ENCODE measurements around the gene NUFIP2. TPM values are rescaled to one million over a fixed set of nuclear protein-coding genes. Genes with fewer than 3 reads are reported as not detected.
"Not testable (repeated sequence)": the region's sequence is repeated elsewhere in the genome, so short reads cannot be mapped to it uniquely, and the experiment has no call there.

NUFIP2 gene
- total RNA-seq, 1 donor from 2014 or later = 51.0 TPM

- H3K36me3 Mint-ChIP-seq (ENCODE audit: unreplicated experiment) = no peaks in the 10 kb centered on the region
- peaks cover 2% of the 10 kb centered on the region for H3K27me3 Mint-ChIP-seq (ENCODE audit: unreplicated experiment)
Measured at GRCh38 chr17:29240477-29240876, 53.5 kb downstream of the NUFIP2 start.

GRCh38 chr17:29238133-29238850 lies 55.7 kb downstream of the NUFIP2 start:
- DNase-seq = no peak
- TF ChIP-seq CTCF (IDR thresholded peaks at IDR 0.05; ENCODE audit: partially characterized antibody, unreplicated experiment) = no peak
- no peaks in the 10 kb centered on the region for H3K4me1 Mint-ChIP-seq (ENCODE audit: low read depth, unreplicated experiment)
- no peak overlapping the region for H3K4me3 Mint-ChIP-seq (ENCODE audit: unreplicated experiment)
- no peaks in the 10 kb centered on the region for H3K36me3 Mint-ChIP-seq (ENCODE audit: unreplicated experiment)
- no peaks in the 10 kb centered on the region for H3K27me3 Mint-ChIP-seq (ENCODE audit: unreplicated experiment)
- no peaks in the 10 kb centered on the region for H3K9me3 Mint-ChIP-seq (ENCODE audit: unreplicated experiment)
- H3K27ac Mint-ChIP-seq (ENCODE audit: unreplicated experiment) = no peak overlapping the region

More at GRCh38 chr17:29240477-29240876, 53.5 kb downstream of the NUFIP2 start:
- H3K9me3 Mint-ChIP-seq (ENCODE audit: unreplicated experiment) = no peaks in the 10 kb centered on the region
- no peak overlapping the region for H3K4me3 Mint-ChIP-seq (ENCODE audit: unreplicated experiment)
- no peaks in the 10 kb centered on the region for H3K4me1 Mint-ChIP-seq (ENCODE audit: low read depth, unreplicated experiment)
- H3K27ac Mint-ChIP-seq (ENCODE audit: unreplicated experiment) = no peak overlapping the region
- TF ChIP-seq CTCF (IDR thresholded peaks at IDR 0.05; ENCODE audit: partially characterized antibody, unreplicated experiment) = no peak
- no peak for DNase-seq

- no peak for DNase-seq
- H3K9me3 Mint-ChIP-seq (ENCODE audit: unreplicated experiment) = no peaks in the 10 kb centered on the region
- no peak for TF ChIP-seq CTCF (IDR thresholded peaks at IDR 0.05; ENCODE audit: partially characterized antibody, unreplicated experiment)
- H3K4me3 Mint-ChIP-seq (ENCODE audit: unreplicated experiment) = no peak overlapping the region
- H3K36me3 Mint-ChIP-seq (ENCODE audit: unreplicated experiment) = no peaks in the 10 kb centered on the region
- no peaks in the 10 kb centered on the region for H3K4me1 Mint-ChIP-seq (ENCODE audit: low read depth, unreplicated experiment)
- H3K27ac Mint-ChIP-seq (ENCODE audit: unreplicated experiment) = no peak overlapping the region
- H3K27me3 Mint-ChIP-seq (ENCODE audit: unreplicated experiment) = no peaks in the 10 kb centered on the region
Measured at GRCh38 chr17:29237476-29238132, 56.3 kb downstream of the NUFIP2 start.

GRCh38 chr17:29235904-29236303 lies 58.0 kb downstream of the NUFIP2 start:
- Mint-ChIP-seq H3K36me3 (ENCODE audit: unreplicated experiment) (no peaks in the 10 kb centered on the region), H3K4me1 (ENCODE audit: low read depth, unreplicated experiment) (no peaks in the 10 kb centered on the region), H3K27ac (ENCODE audit: unreplicated experiment) (no peak overlapping the region), H3K9me3 (ENCODE audit: unreplicated experiment) (no peaks in the 10 kb centered on the region), H3K27me3 (ENCODE audit: unreplicated experiment) (no peaks in the 10 kb centered on the region), H3K4me3 (ENCODE audit: unreplicated experiment) (no peak overlapping the region)
- no peak for DNase-seq
- TF ChIP-seq CTCF (IDR thresholded peaks at IDR 0.05; ENCODE audit: partially characterized antibody, unreplicated experiment) = no peak

GRCh38 chr17:29234972-29235371 lies 59.0 kb downstream of the NUFIP2 start:
- H3K36me3 Mint-ChIP-seq (ENCODE audit: unreplicated experiment); H3K9me3 Mint-ChIP-seq (ENCODE audit: unreplicated experiment); DNase-seq; H3K4me3 Mint-ChIP-seq (ENCODE audit: unreplicated experiment); H3K4me1 Mint-ChIP-seq (ENCODE audit: low read depth, unreplicated experiment); H3K27me3 Mint-ChIP-seq (ENCODE audit: unreplicated experiment); H3K27ac Mint-ChIP-seq (ENCODE audit: unreplicated experiment): not testable (repeated sequence)

Data from glutamatergic neuron (in vitro differentiated cells).